PC-3 (cell line): ENCODE data around the gene TMEM94.

ENCODE experiments used
- CTCF ChIP-seq: fragments of 300-600 bp; sonication (generic); conservative IDR thresholded peaks from 2 replicates; pipeline ENCODE4 v1.5.1; 2017; ENCODE audit warnings: antibody characterized with exemption, low read depth, mild to moderate bottlenecking, low read length
- EZH2 ChIP-seq: fragments of 300-600 bp; sonication (generic); IDR thresholded peaks from one replicate; pipeline ENCODE4 v1.6.1; 2017; ENCODE audit warnings: antibody characterized with exemption, mild to moderate bottlenecking, low read length; ENCODE audit not compliant: unreplicated experiment
- EZH2phosphoT487 ChIP-seq: fragments of 300-600 bp; sonication (generic); IDR thresholded peaks from 2 replicates; pipeline ENCODE4 v1.6.1; 2018; ENCODE audit warnings: mild to moderate bottlenecking, antibody characterized with exemption, low read length, borderline replicate concordance

- no peak for TF ChIP-seq CTCF
- no peak for TF ChIP-seq EZH2
- no peak for TF ChIP-seq EZH2phosphoT487
These were observed 20.5 kb downstream of the TMEM94 start for GRCh38 chr17:75476752-75477489.
